Posterior cingulate gyrus (tissue), 11 donors: ENCODE data around the gene EPS8.
"Not testable (repeated sequence)": the region's sequence is repeated elsewhere in the genome, so short reads cannot be mapped to it uniquely, and the experiment has no call there.

Source experiments
- DNase-seq, 10 donors: peaks; one replicate each; pipeline versions ENCODE4 v3.0.0 to v3.0.0-alpha.2; 2020 to 2021; ENCODE audit warnings: mixed read lengths in 3 of 10
- intact Hi-C: fragments of 100-400 bp; cut with DNase I; formaldehyde crosslinking; loops from one replicate; pipeline ENCODE4 v1.15.1; 2023

EPS8 gene

DNA sequence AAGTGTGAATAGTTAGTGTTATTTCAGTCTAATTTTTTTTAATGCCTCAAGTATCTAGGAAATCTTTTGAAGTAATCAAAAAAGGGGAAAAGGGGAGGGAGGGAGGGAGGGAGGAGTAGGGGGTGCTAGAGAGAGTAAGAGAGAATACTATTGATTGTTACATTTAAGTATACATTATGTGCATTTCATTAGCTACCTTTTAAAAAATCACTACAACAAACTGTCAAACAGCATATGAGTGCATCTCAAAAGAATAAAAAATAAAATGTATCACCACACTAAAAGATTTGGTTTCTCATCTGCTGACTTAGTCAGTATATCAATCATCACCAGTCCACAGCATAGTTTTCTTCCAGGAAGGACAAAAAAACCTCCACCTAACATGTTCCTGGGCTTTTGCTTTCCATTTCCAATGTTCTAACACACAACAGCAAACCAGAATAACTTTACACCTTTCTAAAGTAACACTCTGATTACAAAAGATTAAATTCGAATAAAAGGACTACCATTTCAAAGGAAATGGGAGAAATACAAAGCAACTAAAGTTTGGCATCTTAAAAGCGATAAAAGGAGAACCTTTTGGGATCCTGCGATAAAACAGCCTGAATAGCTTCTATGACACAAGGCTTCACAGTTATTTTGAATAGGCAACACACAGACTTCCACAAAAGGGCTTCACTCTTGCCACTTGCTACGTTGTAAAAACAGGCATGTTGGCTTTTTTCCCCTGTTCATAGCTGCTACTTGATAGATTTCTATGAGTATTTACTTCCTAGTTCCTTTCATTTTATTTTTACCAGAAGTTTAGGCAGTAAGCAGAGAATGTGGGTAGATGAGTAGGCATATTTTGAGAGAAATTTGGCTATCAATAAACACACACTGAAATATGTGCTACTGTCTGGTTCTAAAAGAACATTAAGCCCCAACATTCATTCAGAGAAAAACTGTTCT, 160.9 kb downstream of the EPS8 start:
- no peak for DNase-seq
- intact Hi-C loops = no loop called here

DNA sequence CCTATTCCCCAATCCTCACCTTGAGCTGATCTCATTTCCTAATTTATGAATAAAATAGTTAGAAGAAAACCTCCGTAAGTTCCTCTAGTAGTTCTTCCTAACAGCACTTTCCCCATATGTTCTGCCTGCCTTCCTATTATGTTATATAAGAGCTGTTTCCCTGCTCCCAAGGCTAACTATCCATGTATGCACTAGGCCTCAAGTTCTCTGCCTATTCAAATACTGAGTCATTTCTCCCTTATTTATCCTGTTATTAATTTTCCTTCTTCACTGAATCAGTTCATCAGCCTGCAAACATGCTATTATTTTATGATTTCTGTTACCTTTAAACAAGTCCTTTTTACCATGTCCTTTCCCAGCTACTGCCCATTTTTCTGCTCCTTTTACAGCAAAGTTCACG, 164.1 kb downstream of the EPS8 start:
- no peak for DNase-seq
- intact Hi-C loops = no loop called here

- intact Hi-C loops = no loop called here
- DNase-seq = no peak
Observed at GRCh38 chr12:15620741-15621539, 168.2 kb downstream of the EPS8 start.

- DNase-seq, intact Hi-C loops: not testable (repeated sequence)
Observed at GRCh38 chr12:15616495-15616894, 172.7 kb downstream of the EPS8 start.

GRCh38 chr12:15613981-15614380, 175.2 kb downstream of the EPS8 start:
- DNase-seq = no peak
- intact Hi-C loops = no loop called here

DNA sequence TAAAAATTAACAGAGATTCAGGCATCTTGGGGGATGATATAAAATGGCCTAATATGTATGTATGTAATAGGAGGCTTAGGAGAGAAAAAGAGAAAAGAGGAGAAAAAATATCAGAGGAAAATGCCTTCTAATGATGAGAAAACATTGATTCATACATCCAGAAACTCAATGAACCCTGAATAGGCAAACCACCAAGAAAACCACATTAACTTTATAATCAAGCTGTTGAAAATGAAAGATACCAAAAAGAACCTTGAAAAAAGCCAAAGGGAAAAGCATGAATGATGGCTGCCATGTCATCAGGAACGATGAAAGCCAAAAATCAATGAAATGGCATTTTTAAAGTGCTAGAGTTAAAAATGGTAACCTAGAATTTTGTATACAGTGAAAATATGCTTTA, 180.2 kb downstream of the EPS8 start:
- DNase-seq = no peak
- intact Hi-C loops = no loop called here

DNA sequence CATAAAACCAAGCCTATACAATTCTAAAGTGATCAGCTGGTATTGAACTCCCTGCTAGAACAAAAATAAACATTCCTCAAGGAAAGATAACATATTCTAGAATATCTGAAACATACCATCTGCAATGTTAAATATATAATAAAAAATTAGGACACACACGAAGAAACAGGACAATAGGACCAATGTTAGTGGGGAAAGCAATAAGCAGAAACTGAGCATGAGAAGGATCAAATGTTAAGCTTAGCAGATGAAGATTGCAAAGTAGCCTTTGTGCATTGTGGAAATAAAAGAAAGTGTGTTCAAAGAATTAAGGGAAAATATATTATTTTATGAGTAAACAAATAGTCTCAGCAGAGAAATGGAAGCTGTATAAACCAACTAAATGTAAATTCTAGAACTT, 180.8 kb downstream of the EPS8 start:
- intact Hi-C loops = no loop called here
- no peak for DNase-seq

GRCh38 chr12:15605881-15606590, 183.2 kb downstream of the EPS8 start:
- intact Hi-C loops = no loop called here
- DNase-seq = no peak

- intact Hi-C loops = no loop called here
- no peak for DNase-seq
Observed at GRCh38 chr12:15603474-15604085, 185.6 kb downstream of the EPS8 start.

DNA sequence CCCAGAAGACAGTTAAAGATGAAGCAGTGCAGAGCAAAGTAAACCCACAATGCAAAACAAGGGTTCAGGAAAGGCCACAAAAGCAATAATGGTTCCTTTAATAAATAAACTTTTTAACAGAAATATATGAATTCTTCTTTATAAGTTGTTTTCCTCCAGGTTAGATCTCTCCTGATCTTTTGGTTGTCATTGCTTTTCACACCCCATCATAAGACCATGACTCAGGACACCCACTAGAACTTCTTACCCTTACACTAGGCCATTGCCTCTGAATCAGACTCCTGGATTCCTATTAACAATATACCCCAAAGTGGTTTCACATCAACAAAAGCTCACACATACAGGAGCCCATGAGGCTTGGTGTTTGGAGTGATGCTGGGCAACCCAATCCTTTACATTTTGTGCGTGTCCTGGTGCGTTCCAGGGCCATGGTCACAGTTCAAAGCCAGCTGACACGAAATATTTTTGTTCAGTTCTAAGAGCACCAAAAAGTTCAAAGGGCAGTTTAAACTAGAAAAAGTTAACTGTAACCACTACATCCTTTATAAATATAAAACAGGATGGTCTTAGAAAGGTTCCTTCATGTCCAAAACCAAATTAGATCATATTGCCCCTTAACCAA, 187.0 kb downstream of the EPS8 start:
- DNase-seq = no peak
- intact Hi-C loops = no loop called here

DNA sequence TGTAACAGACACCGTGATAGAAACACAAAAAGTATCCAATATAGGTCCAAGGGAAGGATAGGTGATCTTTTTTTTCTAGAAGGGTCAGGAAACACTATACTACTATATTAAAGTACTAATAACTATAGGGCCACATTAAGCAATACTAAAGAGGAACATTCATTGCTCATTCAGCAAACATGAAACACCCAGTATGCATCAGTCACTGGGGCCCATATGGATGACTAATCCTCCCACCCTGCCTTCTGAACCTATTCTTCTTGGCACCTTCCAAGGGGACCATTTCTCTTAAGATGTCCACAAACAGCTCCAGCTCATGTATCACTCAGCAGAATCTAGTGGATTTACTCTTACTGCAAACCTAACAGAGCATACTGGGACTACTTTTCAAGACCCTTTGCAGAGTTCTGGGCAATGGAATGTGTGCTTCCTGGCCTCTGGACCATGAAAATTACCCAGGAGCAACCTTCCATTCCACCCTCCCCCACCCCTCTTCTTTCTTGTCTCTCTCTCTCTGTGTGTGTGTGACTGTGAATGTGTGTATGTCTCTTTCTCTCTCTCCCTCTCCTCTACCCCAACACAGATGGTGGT, 187.9 kb downstream of the EPS8 start:
- intact Hi-C loops = no loop called here
- DNase-seq = no peak

GRCh38 chr12:15600223-15600935, 188.8 kb downstream of the EPS8 start:
- DNase-seq = no peak
- intact Hi-C loops = no loop called here

- intact Hi-C loops = no loop called here
- DNase-seq = no peak
Observed at GRCh38 chr12:15599266-15600037, 189.7 kb downstream of the EPS8 start.

DNA sequence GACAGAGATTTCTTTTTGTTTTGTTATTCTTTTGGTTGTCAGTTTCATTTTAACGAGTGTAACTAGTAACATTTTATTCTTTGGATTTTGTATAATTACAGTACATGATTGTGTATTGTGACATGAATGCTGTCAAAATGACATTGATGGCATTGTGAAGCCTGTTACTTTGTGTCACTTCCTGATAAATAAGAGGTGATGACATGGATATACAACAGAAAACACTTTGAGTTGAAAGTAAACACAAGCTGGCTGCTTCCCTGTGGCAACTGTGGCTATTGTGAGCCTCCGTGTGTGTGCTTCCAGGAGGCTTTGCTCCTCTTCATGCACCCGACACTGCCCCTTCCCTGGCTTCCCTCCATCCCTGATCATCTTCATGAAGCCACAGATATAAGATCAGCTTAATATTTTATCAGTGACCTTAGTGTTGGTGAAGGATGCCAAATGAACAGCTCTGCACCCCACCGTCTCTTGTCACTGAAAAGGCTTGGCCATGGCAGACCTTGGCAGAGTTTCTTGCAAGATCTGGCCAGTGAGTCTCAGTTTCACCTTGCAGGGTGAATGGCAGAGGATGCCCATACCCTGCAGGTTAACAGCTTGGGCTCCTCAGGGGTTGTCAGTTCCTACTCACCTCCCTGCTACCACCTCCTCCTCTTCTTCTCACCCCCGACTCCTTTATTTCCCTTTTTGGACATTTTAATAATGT, 191.9 kb downstream of the EPS8 start:
- no peak for DNase-seq
- intact Hi-C loops = no loop called here

DNA sequence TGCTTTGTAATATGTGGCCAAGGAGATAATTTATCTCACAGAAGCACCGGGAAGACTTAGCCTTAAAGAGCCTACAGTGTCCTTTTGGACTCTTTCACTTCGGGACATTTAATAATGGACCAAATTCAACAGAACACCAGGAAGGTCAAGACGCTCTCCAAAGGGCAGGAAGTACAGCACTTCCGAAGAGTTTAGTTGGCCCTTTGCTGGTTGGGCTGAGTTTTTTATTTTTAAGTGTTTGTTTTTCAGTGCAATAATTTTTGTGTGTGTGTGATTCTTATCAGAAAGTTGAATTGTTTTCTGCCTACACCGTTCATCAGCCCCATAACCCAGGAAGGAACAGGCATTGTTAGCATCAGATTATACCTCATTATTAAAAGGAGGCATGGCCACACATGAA, 193.0 kb downstream of the EPS8 start:
- intact Hi-C loops = no loop called here
- no peak for DNase-seq

DNA sequence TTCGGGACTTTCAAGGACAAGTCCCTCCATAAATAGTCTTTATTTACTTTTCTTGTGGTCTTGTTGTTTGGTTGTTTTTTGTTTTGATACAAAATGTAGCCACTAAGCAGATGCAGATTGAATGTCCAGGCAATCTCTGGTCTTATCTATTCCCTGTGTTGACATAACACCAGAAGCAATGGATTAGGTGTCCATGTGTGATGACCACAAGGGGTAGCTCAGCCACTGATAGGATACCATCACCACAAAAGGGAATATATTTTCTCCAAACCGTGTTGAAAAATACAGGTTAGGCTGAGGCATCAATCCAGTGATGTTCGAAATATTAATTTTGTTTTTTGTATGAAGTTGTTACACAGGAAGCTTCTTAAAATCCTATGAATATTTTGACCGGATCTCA, 196.3 kb downstream of the EPS8 start:
- intact Hi-C loops = no loop called here
- no peak for DNase-seq

- intact Hi-C loops = no loop called here
- no peak for DNase-seq
Observed at GRCh38 chr12:15591811-15592210, 197.4 kb downstream of the EPS8 start.
